ENCODE measurements around the gene GORASP2. TPM values are rescaled to one million over a fixed set of nuclear protein-coding genes. Genes with fewer than 3 reads are reported as not detected.
"Not testable (repeated sequence)": the region's sequence is repeated elsewhere in the genome, so short reads cannot be mapped to it uniquely, and the experiment has no call there.

GORASP2 gene
- total and polyA plus RNA-seq, 2 of the 8 experiments (the other 6 are each of a cell fraction or from before 2014, with no cell fraction given) = 86.8 to 214 TPM

GRCh38 chr2:170914994-170915666 lies 13.9 kb upstream of the GORASP2 start:
- not testable (repeated sequence) for H4K20me1 ChIP-seq (replicated peaks in 1 of 2; ENCODE audit: control insufficient read depth in 1 of 2, insufficient read depth in 2 of 2, low read length in 2 of 2); H2BK120ac ChIP-seq (replicated peaks; ENCODE audit: low read depth, low read length); H3K79me1 ChIP-seq (ENCODE audit: low read depth, low read length); H3K27ac ChIP-seq (ENCODE audit: low read depth, low read length); H3K27me3 ChIP-seq (replicated peaks in 1 of 4; ENCODE audit: control insufficient read depth in 3 of 4, extremely low read depth in 1 of 4, insufficient read depth in 3 of 4, low read length in 3 of 4); H4K91ac ChIP-seq (replicated peaks; ENCODE audit: insufficient read length, low read length); H3K56ac ChIP-seq (replicated peaks; ENCODE audit: insufficient read length, low read depth, low read length); H3K4ac ChIP-seq (replicated peaks; ENCODE audit: insufficient read length, low read depth, low read length); H3K14ac ChIP-seq (ENCODE audit: insufficient read length); DNase-seq (ENCODE audit: low read depth in 1 of 2, low spot score in 2 of 2); H3K23ac ChIP-seq (ENCODE audit: insufficient read length); FAIRE-seq; H3K23me2 ChIP-seq (ENCODE audit: low read depth, low read length); H2BK20ac ChIP-seq (ENCODE audit: low read length); H3K18ac ChIP-seq (ENCODE audit: extremely low read depth, low read length); H3K4me2 ChIP-seq (ENCODE audit: insufficient read depth in 1 of 2, low read depth in 2 of 2, low read length in 2 of 2); H2AFZ ChIP-seq (ENCODE audit: low read length); H2AK5ac ChIP-seq (ENCODE audit: low read depth, low read length); H3K4me3 ChIP-seq (ENCODE audit: extremely low read depth in 1 of 4, insufficient read depth in 2 of 4, low read depth in 3 of 4, low read length in 4 of 4); H3K36me3 ChIP-seq (ENCODE audit: control insufficient read depth in 2 of 4, insufficient read depth in 4 of 4, low read length in 3 of 4); H3K9ac ChIP-seq (replicated peaks in 1 of 4; ENCODE audit: extremely low read depth in 1 of 4, low read depth in 3 of 4, low read length in 3 of 4); H2BK15ac ChIP-seq (ENCODE audit: low read length); H3K79me2 ChIP-seq (ENCODE audit: control insufficient read depth in 1 of 2, insufficient read depth in 2 of 2, low read length in 2 of 2); H2BK5ac ChIP-seq (ENCODE audit: low read depth, low read length); H2BK12ac ChIP-seq (ENCODE audit: low read depth, low read length); H4K8ac ChIP-seq (ENCODE audit: extremely low read depth, insufficient read depth, low read length); H4K5ac ChIP-seq (ENCODE audit: insufficient read length, low read depth, low read length)
- WGBS, 2 experiments (ENCODE audit: extremely low coverage in 1 of 2, insufficient coverage in 1 of 2, insufficient read length in 1 of 2, insufficient replicate concordance in 2 of 2, low coverage in 1 of 2, low lambda C conversion rate in 2 of 2, missing lambda C conversion rate in 1 of 2) = 91% methylated on average over 17 of the region's 17 CpGs; no CpG with 5 or more reads in 1 of the 2 experiments
- CTCF ChIA-PET (ENCODE audit: partially characterized antibody) = interaction anchor here (0.7 to 1.1 kb wide), 3 partner anchors 14 to 69 kb away, joined by 3 to 5 read pairs (median 4); partner anchors contain the start of gene GORASP2
- POLR2A ChIA-PET (ENCODE audit: partially characterized antibody) = interaction anchor here (1.0 to 3.3 kb wide), 2 partner anchors 14 to 18 kb away, joined by 4 to 12 read pairs; partner anchors contain the start of gene GORASP2
- peaks cover 15 to 23% of the 10 kb centered on the region in 2 experiments for H3K9me3 ChIP-seq (ENCODE audit: insufficient read depth in 2 of 2, low read depth in 1 of 2, low read length in 1 of 2)
- peaks cover 3 to 12% (median 7%) of the 10 kb centered on the region in 4 experiments; a peak in 4 of 7 replicates for H3K4me1 ChIP-seq (replicated peaks in 1 of 4; ENCODE audit: control insufficient read depth in 3 of 4, insufficient read depth in 4 of 4, low read length in 3 of 4)

Data from H1 (cell line).